Non-pigmented ciliary epithelial cell (primary cell): ENCODE data around the gene CYP3A7.
"Not testable (repeated sequence)": the region's sequence is repeated elsewhere in the genome, so short reads cannot be mapped to it uniquely, and the experiment has no call there.

Experiments used
- DNase-seq: peaks from one replicate; pipeline ENCODE4 v3.0.0-alpha.2; 2010; ENCODE audit warnings: low read depth

Gene CYP3A7

DNA sequence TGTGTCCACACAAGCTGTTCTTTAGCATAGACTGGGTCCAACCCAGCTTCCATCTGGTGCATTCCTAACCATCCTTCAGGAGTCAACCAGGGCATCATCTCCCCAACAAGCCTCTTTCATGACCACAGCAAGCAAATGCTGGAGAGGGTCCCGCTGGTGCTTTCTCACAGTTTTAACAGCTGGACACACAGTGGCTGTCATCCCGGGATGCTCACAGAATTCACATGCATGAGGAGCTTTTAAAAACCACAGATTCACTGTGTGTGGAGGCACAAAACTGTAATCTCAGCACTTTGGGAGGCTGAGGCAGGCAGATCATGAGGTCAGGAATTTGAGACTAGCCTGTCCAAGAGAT is 6.4 kb upstream of the CYP3A7 start:
- no peak for DNase-seq

DNA sequence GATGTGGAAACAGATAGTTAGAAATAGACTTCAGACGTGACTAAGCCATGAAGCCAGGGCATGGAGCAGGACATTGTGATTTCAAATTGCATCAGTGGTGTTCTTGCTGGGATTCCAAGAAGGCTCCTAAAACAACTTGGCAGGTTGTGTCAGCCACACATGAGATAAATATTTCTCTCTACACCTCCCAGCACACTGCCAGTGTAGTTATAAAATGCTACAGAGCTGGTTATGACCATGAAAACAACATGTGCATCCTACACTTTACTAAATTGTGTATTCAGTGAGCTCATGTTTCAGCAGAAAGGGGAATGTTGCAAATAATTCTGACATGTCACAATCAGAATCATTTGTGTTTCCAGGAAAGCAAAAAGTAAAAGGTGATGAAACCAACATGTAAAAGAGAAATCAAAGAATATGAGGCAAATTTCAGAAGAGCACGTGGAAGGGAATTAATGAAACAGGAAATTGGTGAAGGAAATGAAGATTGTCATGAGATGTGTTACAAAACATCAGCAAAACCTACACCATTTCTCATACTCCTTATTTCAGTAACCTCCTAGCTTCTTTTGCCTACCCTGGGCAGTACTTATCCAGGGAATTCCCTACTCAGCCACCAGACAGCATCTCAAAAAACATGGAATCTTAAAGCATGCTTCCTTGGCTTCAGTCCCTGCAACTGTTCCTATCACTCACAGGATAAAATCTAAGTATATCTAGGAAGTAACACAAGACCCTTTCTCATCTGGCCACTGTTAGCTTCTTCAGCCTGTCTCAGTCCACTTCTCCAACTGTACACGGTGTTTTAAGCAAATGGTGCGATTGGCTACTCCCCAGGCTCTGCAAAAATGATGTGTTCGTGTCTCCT is 5.8 kb upstream of the CYP3A7 start:
- DNase-seq, result no peak

DNA sequence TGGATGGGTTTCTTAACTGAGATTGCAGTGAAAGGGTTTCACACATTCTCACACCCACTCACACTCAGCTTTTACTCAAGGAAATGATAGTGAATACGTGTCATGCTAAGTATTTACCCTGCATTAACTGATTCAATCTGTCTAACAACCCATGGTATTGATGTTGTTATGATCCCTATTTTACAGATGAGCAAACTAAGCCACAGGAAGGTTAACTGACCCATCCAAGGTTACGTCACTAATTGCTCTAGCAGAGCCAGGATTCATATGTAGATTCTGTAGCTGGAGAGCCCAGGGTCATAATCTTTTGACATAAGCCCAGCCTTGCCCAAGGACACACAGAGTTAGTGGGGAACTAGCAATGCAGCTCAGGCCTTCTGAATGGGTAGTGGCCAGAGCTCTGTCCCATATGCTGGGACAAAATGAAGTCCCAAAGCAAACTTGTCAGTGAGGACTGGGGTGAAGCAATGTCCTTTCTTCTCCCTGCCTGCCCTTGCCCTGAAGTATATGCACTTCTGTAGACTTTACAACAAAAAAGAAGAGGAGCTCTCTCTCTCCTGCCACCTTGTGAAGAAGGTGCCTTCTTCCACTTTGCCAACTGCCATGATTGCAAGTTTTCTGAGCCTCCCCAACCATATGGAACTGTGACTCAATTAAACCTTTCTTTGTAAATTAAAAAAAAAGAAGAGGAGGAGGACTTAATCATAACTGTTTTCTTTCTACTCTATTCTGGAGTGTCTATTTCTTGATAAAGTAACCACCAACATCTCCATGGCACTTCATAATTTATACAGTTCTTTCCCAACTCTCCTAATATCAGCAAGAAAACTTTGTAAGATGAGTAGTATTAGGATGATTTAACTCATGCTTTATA is 4.9 kb upstream of the CYP3A7 start:
- no peak for DNase-seq

DNA sequence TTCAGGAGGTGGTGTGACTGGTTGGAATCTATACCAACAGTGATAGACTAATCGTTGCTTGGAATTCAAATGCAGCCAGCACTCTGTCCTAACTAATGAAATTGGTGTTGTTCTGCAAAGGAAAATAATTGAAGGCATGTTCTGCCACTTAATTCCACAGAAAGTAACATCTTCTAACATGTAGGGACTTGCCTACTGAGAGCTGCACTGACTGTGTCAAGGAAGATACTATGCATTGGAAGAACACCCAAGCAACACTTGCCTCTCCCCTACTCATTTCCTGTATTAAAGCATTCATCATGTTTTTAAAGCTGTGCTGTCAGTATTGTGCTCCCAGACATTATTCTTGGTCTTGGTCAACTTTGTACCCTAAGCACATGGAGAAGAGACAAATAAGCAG is 2.7 kb upstream of the CYP3A7 start:
- no peak for DNase-seq

DNA sequence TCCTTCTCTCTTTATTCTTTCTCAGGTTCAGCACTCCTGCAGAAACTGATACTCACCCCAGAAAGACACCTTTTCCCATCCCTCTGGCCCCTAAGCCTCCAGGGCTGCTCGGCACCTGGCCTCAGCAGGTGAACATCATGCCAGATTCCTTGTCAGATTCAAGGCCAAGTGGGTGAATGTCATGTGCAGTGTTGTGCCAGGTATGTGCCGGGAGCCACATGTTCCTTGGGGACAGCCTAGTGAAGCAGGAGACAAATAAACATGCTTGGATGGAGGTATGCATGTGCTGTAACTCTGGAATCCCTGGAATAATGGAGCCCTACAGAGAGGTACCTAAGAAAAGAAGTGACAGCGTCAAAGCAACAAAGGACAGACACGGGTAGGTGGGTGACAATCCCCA is 1.7 kb upstream of the CYP3A7 start:
- DNase-seq, result not testable (repeated sequence)

DNA sequence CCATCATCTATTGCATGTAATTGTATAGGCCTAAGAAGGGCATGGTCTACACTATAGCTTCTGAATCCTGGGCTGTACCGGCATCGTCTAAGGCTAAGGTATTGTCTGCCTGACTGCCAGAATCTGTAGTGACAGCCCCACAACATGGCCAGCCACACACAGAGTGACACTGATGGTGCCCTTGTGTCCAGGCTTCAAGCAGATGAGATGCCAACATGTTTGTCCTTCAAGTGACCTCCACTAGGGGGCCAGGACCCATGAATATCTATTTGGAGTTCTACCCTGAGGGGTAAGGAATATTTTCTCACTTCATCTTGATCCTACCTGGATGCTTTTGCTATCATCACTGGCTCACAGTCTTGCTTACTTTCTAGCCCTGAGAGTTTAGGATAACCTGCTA is 1.5 kb downstream of the CYP3A7 start:
- no peak for DNase-seq

DNA sequence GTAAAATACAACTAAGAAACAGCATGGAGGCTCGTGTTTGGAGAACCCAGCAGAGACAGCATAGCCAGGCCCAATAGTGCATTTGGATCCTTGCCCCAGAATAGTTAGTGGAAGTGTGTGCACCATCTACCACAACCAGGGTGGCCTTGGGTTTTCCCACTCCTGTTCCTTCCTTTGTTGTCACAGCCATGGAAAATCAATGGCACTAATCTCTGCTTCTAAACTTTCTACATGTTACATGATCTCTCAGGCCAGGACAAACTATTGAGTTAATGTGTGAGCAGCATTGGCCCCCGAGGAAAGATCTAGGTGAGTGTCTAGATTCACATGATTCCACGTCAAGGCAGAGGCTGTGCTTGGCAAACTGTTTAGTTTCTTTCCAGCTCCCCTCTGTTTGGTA is 2.0 kb downstream of the CYP3A7 start:
- no peak for DNase-seq

DNA sequence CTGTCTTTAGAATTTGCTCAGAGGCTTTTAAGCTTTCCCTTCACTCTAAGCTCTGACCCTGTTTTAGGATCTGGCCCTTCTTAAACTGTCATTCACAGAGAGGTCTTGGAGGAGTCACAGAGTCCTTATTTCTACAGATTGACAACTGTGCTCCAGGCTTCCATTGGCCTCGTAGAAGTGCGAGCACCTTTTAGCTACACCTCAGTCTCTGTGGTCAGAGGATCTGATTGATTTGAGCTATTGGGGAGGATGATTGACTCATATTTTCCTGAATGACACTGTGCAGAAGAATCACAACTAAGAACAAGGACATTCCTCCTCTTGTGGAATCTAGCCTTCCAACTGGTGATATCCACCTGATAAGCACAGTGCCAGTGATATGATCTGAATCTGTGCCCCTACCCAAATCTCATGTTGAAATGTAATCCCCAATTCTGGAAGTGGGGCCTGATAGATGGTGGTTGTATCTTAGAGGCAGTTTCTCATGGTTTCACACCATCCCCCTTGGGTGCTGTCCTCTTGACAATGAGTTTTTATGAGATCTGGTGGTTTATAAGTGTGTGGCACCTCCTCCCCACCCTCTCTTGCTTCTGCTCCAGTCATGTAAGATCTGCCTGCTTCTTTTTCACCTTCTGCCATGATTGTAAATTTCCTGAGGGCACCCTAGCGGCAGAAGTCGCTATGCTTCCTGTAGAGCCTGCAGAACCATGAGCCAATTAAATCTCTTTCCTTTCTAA is 3.2 kb downstream of the CYP3A7 start:
- DNase-seq, result no peak

DNA sequence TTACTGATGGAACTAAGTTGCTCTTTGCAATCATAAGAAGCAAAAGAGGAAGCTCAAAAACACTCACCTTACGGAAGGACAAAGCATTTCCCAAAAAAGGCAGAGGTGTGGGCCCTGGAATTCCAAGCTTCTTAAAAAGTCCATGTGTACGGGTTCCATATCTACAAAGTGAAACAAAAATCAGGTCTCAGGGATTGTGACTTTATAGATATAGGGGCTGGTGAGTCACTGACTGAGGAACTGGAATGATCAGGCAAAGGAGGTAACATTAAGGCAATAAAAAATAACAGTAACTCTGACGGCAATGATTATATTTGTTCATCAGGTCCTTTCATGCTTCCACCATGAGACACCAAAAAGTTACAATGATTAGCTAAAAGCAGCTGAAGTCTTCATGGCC is 4.0 kb downstream of the CYP3A7 start:
- no peak for DNase-seq

DNA sequence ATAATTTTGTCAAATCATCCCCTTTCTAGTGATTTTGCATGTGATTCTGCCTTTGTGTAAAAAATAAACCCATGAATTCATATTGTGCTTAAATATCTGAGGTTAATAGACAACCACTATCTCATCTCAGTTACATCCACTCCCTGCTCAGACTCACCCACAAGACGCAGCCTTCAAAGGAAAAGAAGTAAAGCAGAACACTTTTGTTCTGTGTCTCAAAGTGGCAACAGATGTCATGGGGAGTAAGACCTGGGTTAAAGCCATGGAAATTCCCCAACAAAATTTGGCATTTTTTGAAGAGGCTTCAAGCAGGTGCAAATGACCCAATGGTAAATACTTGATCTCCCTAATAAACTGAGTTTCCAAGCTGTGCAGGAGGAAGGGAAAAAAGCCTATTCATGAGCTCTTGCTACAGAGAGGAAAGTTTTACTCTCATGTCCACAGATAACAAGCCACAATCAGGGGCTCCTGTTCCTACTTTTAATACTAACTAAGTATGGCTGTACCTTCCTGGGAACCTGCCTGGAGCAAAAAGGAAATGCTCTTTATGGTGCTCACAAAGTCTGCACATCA is 4.7 kb downstream of the CYP3A7 start:
- DNase-seq, result no peak

DNA sequence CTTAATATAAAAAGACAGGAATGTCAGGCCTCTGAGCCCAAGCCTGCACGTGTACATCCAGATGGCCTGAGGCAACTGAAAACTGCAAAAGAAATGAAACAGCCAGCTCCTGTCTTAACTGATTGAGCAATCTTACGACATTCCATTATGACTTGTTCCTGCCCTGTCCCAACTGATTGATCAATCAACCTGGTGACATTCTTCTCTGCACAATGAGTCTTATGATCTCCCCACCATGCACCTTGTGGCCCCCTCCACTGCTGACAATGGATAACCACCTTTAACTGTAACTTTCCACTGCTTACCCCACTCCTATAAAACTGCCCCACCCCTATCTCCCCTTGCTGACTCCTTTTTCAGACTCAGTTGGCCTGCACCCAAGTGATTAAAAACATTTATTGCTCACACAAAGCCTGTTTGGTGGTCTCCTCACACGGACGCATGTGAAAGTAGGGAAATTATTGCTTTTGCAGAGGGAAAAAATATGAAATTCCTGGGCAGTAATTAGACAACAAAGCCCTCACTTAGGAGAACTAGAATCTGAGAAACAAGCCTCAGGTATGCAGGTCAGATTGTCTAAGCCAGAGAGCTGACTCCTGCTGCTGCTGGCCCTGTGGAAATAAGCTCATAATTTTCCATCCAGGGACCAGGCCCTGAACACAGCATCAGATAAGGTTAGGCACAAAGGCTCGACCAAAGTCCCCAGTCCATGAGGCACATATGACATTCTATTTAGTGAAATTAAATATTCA is 5.3 kb downstream of the CYP3A7 start:
- no peak for DNase-seq

DNA sequence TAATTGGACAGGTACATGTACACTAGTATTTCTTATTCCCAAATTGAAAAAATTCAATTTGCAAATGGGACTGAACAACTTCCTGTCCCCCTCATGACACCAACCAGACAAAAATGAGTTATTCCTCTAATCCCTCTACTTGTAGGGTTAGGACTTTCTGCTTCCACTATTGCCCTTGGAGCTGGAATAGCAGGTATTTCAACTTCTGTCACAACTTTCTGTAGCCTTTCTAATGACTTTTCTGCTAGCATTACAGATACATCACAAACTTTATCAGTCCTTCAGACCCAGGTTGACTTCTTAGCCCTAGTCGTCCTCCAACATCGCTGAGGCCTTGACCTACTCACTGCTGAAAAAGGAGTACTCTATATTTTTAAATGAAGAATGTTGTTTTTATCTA is 6.4 kb downstream of the CYP3A7 start:
- DNase-seq, result no peak

DNA sequence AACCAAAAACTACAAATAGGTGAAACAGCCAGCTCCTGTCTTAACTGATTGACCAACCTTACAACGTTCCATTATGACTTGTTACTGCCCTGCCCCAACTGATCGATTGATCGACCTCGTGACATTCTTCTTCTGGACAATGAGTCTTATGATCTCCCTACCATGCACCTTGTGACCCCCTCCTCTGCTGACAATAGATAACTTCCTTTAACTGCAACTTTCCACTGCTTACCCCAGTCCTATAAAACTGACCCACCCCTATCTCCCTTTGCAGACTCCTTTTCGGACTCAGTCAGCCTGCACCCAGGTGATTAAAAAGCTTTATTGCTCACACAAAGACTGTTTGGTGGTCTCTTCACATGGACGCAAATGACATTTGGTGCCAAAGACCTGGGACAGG is 11.8 kb downstream of the CYP3A7 start:
- not testable (repeated sequence) for DNase-seq

DNA sequence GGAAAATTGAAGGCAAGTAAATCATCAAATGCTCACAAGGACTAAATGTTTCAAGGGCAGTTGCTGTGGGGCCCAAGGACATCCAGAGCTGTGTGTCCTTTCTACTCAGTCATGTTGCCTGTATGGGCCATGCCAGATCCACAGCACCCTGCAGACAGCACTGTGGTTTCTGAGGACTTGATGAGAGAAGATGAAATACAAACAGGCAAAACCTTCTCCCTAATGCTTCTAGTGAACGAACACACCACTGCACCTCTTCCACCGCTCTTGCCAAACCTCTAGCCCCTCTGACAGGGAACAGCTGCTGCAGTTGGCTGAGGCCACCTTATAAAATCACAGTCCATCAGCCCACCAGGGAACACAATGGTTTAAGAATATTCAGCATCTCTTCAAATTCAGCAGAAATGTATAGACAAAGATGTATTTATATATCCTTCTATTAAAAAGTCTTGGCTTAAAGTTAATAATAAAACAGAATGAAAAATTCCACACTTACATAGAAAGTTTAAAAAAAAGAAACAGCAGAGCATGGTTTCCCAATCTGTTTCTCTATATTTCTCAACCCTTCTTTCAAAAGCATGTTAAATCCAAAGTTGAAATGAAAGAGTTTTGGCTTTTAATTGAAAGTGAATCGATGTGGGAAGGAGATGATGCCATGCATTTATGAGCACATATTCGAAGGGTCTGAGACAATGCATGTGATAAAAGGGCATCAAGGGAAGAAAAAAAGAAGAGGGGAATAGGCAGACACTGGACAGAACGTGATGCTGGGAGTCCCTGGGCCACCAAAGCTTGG is 14.0 kb downstream of the CYP3A7 start:
- no peak for DNase-seq

DNA sequence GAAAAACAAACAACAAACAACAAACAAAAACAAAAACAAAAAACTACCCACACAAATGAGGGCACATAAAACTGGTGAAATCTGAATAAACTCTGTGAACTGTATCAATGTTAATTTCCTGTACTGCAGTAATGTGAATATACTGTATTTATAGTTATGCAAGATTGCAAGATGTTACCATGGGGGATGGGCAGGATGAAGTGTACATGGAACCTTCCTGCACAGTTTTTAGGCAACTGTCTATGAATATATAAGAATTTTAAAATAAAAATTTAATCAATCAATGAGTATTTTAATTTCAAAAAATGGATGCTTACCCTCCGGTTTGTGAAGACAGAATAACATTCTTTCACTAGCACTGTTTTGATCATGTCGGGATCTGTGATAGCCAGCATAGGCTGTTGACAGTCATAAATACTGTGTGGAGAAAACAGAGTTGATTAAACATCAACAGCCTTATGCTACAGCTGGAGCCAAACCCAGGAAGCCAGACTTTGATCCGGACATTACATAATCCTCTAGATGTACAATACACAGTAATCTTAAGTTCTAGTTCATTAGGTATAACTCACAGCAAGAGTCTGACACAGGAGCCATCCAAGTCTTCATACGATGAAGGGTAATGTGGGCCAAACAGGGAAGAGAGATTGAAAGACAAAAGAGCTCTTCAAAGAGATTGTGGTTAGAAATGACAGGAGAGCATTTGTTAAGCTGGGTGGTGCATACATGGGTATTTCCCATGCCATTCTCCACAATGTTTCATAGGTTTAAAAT is 14.8 kb downstream of the CYP3A7 start:
- no peak for DNase-seq

DNA sequence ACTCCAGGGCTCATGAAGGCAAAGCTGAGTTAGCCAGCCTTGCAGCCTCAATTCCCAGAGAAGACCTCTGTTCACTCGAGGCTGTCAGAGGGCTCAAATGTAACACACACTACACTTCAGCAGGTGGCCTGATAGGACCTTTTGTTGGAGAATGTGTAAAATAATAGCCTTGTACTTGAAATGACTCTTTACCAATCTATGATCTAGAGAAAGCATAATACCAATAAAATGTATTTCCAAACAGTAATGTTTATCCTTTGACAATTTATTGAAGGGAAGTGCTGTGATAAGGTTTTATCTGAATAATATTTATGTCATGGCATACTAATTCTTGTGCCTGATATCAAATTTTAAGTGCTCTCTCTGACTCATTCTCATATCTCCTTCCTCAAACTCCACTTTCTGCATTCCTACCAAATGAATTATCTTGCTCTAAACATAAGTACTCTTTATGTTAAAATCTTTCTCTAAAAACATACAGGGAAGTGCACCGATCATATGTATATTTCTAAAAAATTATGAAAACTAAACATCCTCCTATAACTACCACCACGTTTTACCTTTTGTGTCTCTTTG is 20.9 kb downstream of the CYP3A7 start:
- DNase-seq, result no peak

DNA sequence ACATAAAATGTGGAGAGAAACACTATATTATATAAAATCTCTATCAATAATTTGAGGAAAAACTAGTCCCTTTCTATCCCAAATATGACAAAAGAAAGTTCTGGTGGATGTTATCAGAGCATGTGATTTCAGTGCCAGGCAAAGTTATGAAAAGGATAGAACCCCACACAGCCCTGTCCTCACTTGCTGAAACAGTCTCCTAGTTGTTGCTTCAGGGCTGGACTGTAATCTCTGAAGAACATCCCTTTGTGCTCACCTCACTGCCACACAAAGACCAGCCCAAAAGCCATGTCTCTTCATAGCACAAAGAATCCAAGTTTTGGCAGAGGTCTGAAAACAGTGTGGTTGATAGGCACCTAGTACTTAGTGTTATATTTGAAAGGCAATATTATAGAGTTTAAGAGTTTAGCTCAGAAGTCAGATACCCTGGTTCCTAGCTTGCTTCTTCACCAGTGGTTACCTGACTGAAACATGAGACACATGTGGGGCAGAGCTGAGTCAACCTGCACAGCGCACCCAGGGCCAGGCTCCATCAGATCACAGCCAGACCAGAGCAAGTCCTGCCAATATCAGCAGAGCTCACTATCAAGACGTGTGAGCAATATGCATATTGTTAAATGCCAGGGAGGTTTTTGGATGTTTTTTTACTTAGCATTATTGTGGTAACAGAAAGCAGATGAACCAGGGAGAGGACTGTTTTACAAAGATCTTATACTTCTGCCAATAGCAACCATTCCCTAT is 25.0 kb downstream of the CYP3A7 start:
- no peak for DNase-seq

DNA sequence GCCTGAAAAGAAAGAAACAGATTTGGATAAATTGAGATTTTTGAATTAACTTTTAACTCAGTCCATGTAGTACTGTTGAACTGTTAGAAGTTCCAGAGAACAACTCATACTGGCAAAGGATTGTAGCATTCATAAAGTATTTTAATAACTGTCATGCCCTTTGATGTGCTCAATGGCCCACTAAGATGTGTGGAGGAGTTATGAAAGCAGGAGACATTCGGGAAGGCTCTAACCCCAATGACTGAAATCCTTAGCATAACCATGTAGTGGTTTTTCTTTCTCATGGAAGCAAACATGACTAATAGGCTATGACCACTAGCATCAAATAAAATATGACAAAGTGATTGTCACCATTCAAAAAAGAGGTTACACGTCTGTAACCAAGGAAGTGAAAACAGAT is 25.7 kb downstream of the CYP3A7 start:
- DNase-seq, result no peak

DNA sequence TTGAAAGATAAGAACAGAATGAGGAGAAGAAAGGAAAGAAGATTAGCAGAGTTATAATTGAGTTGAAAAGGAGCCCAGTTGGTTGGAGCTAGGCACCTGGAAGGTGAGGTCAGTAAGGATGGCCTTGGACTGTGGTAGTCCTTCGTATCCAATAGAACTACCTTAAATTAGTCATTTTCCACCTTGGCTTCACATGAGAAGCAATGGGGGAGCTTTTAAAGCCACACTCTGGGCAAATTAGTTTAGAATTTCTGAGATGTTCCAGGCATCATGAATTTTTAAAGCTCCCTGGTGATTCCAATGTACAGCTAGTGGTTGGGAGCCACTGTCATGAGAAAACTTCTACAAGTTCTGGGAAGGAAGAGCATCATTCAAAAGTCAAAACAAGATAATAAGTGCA is 27.9 kb downstream of the CYP3A7 start:
- DNase-seq, result no peak
